DLD1 (cell line): ENCODE data around the gene PGAP3.

Source experiments
- in situ Hi-C: cut with HindIII; loops from 2 replicates; pipeline ENCODE4 v1.10.0; 2017; ENCODE audit warnings: low sequenced_read_pairs

PGAP3 gene

DNA sequence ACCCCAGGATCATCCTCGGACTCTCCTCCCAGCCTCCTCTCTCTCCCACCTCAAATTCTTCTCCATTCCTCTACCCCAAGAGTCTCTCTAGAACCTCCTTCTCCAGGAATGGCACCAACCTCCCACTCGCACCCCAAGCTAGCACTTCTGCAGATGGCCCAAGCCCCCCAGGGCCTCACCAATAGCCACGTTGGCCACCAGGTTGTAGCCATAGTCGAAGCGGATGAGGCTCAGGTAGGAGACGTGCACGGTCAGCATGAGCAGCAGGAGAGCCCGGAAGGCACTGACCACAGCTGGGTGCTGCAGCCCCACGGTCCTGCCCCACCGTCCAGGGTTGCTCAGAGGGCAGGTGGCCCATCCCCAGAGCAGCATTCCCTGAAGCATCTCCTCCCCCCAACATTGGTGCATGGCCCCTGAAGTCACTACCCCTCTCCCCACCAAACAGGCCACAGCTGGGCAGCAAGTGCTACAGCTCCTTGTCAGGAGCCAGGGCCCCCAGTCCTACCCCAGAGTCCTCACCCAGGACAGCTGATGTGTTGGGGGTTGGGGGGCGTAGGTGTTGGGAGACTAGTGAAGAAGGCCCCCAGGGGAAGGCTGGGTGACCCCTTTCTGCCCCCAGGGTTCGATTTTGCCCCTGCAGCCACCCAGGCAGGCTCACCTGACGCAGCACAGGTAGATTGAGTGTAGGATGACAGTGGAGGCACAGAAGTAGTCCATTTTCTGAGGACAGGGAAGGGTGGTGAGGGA, 14.3 kb downstream of the PGAP3 start:
- in situ Hi-C loops, result loop anchor here (10.0 kb wide), 1 partner anchor 59 kb away; no protein-coding TSS in a partner anchor

- in situ Hi-C loops, result loop anchor here (10.0 kb wide), 1 partner anchor 58 kb away; no protein-coding TSS in a partner anchor
Measured at GRCh38 chr17:39672522-39673334, 15.1 kb downstream of the PGAP3 start.

DNA sequence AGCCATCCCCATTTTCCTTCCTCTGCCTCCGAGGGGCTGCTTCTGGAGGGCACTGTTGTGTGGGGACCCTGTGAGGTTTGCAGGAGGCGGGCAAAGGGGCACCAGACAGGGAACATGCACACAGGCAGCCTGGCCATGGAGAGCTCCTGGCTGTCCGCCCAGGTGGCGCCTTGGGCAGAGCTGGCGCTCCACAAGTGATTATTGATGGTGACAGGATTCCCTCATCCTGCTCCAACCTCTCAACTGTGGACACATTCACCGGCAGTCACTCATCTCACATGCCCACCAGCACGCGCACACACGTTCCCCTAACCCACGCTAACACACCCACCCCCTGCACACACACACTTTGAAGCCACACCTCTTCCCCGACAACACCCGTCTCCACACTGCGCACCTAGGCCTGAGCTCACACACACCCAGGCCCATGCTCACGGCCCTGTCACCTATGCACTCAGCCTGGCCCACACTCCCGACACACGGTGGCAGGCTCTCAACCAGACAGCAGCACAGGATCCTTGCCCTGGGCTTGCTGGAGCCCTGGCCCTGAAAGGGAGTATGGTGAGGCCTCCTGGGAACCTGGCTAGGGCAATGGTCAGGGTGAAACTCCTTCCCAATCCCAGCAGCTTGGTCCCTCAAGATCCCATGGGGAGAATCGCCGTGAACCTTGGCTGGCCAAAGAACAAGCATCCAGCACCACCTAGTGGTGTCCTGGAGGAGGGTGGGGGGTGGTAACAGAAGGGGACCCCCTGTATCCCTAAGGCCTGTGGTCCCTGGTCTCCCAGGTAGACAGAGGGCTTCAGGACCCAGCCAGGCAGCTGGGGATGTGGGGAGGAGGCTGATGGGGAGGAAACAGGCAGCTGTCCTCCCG, 16.0 kb downstream of the PGAP3 start:
- in situ Hi-C loops, result loop anchor here (10.0 kb wide), 1 partner anchor 57 kb away; no protein-coding TSS in a partner anchor

DNA sequence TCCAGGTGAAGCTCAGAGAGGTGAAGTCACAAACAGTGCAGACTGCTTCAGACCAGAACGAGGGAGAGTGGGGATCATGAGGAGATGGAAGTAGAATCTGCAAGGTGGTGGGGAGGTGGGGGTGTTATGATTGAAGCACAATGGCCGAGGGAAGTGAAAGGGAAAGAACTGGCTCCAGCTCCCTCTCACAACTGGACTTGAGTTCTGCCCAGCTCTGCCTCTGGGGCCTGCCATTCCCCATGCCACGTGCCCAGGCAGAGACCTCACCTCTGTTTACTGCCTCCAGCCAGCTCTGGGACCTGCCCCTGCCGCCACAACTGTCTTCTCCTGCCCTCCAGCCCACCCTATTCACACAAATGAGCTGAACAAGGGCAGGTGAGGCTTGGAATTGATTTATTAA, 17.1 kb downstream of the PGAP3 start:
- in situ Hi-C loops, result loop anchor here (10.0 kb wide), 1 partner anchor 56 kb away; no protein-coding TSS in a partner anchor

- in situ Hi-C loops, result loop anchor here (10.0 kb wide), 1 partner anchor 55 kb away; no protein-coding TSS in a partner anchor
Measured at GRCh38 chr17:39669897-39670735, 17.7 kb downstream of the PGAP3 start.

- in situ Hi-C loops, result no loop called here
Measured at GRCh38 chr17:39667945-39668924, 19.6 kb downstream of the PGAP3 start, which contains the start of gene PNMT. Gene PNMT (plus strand): TSS chr17:39668453. CDS start chr17:39668476, 23 bp downstream.

DNA sequence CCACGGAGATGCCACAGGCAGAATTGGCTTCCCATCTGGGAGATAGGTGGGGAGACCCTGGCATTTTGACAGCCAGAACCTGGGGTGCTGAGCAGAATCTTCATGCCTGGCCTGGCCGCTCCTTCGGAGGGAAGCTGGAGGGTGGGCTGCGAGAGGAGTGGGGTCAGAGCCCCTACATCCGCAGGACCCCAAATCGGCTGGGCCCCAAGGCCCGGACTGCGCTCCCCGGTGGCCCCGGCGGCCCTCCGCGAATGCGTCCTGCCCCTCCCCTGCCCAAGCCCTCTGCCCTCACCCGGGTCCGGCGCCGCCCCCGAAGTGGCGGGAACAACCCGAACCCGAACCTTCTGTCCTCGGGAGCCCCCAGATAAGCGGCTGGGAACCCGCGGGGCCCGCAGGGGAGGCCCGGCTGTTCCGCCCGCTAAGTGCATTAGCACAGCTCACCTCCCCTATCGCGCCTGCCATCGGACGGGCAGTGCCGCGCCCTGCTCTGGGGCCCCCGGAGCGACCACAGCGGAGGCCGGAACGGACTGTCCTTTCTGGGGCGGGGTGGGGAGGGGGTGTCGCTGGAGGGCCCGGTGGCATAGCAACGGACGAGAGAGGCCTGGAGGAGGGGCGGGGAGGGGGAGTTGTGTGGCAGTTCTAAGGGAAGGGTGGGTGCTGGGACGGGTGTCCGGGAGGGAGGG, 20.5 kb downstream of the PGAP3 start:
- in situ Hi-C loops, result no loop called here

GRCh38 chr17:39666601-39667261, 21.1 kb downstream of the PGAP3 start:
- in situ Hi-C loops, result no loop called here

DNA sequence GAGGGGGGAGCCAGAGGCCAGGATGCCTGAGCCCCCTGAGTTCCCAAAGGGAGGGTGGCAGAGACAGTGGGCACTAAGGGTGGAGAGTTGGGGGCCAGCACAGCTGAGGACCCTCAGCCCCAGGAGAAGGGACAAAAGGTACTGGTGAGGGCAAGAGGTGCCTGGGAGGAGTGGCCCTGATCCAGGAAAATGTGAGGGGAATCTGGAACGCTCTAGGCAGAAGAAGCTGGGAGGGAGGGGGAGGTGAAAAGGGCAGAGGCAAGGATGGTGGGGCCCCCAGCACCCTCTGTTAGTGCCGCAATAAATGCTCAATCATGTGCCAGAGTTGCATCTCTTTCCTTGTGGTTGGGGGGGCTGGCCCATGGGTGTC, 21.6 kb downstream of the PGAP3 start:
- in situ Hi-C loops, result no loop called here

DNA sequence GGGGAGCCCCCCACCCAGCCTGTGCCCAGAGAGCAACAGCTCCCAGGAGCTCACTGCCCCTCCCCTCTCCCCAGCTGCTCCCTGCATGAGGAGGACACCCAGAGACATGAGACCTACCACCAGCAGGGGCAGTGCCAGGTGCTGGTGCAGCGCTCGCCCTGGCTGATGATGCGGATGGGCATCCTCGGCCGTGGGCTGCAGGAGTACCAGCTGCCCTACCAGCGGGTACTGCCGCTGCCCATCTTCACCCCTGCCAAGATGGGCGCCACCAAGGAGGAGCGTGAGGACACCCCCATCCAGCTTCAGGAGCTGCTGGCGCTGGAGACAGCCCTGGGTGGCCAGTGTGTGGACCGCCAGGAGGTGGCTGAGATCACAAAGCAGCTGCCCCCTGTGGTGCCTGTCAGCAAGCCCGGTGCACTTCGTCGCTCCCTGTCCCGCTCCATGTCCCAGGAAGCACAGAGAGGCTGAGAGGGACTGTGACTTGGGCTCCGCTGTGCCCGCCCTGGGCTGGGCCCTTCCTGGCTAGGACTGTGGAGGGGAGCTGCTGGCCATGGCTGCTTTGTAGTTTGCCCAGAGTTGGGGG, 22.1 kb downstream of the PGAP3 start:
- in situ Hi-C loops, result no loop called here

GRCh38 chr17:39664581-39665561, 23.0 kb downstream of the PGAP3 start, which contains the start of gene TCAP:
Gene TCAP (plus strand): TSS chr17:39665349. CDS start chr17:39665360, 11 bp downstream.
- in situ Hi-C loops, result no loop called here

- in situ Hi-C loops, result no loop called here
Measured at GRCh38 chr17:39663688-39664580, 23.9 kb downstream of the PGAP3 start.

GRCh38 chr17:39663340-39663687, 24.5 kb downstream of the PGAP3 start:
- in situ Hi-C loops, result no loop called here

GRCh38 chr17:39662551-39663339, 25.1 kb downstream of the PGAP3 start:
- in situ Hi-C loops, result no loop called here
